Colonic mucosa (tissue), 4 donors: ENCODE results near the gene IRGC. TPM values are rescaled to one million over a fixed set of nuclear protein-coding genes. Genes with fewer than 3 reads are reported as not detected.

Source experiments
- DNase-seq: peaks from one replicate; pipeline ENCODE4 v3.0.0-alpha.2; 2020
- H3K27ac ChIP-seq: fragments of 200-600 bp; one replicate; pipeline ENCODE4 v1.8.0; 2021
- H3K27me3 ChIP-seq: fragments of 200-600 bp; one replicate; pipeline ENCODE4 v1.8.0; 2021
- H3K36me3 ChIP-seq: fragments of 200-600 bp; one replicate; pipeline ENCODE4 v1.8.0; 2021
- H3K4me1 ChIP-seq: fragments of 200-600 bp; one replicate; pipeline ENCODE4 v1.8.0; 2021; ENCODE audit warnings: mild to moderate bottlenecking
- H3K4me3 ChIP-seq: fragments of 200-600 bp; one replicate; pipeline ENCODE4 v1.8.0; 2021
- H3K9ac ChIP-seq, 2 donors: one replicate each; pipeline ENCODE4 v1.7.0; 2013; ENCODE audit warnings: control low read depth in 2 of 2, low read depth in 2 of 2, low read length in 2 of 2
- H3K9me3 ChIP-seq: fragments of 200-600 bp; one replicate; pipeline ENCODE4 v1.8.0; 2021
- CTCF ChIP-seq: fragments of 200-600 bp; IDR thresholded peaks from one replicate; pipeline ENCODE4 v1.8.0; 2022; ENCODE audit warnings: antibody characterized with exemption, mild to moderate bottlenecking
- intact Hi-C: fragments of 100-400 bp; cut with DNase I; formaldehyde crosslinking; loops from one replicate; pipeline ENCODE4 v1.14.1; 2022
- total RNA-seq, 2 donors: library from RNA; stranded (reverse); fragmentation: NEBNext Ultra II Directional in 1 of 2; extraction: Animal tissue kit (Norgen Biotek cat#: 25700) in 1 of 2; gene quantifications; one replicate each; pipeline ENCODE4 v1.2.1, GENCODE V29; 2021
- donor health status: healthy.
- donor health status: DM: no; HTN: no; CAD: no.
- donor health status: DM: no; HTN: no; CAD: no.

IRGC gene
- total RNA-seq, 2 donors from 2014 or later: not detected

GRCh38 chr19:43719378-43719868 is 3.5 kb downstream of the IRGC start:
- Histone ChIP-seq H3K27me3 (no peaks in the 10 kb centered on the region), H3K9ac (no peak overlapping the region), H3K4me1 (no peaks in the 10 kb centered on the region), H3K4me3 (no peak overlapping the region), H3K36me3 (no peaks in the 10 kb centered on the region), H3K9me3 (no peaks in the 10 kb centered on the region), H3K27ac (no peak overlapping the region)
- no peak for TF ChIP-seq CTCF
- no peak for DNase-seq
- intact Hi-C loops: no loop called here

- DNase-seq: no peak
- TF ChIP-seq CTCF: no peak
- intact Hi-C loops: no loop called here
- Histone ChIP-seq H3K9me3 (no peaks in the 10 kb centered on the region), H3K36me3 (no peaks in the 10 kb centered on the region), H3K9ac (no peak overlapping the region), H3K27me3 (no peaks in the 10 kb centered on the region), H3K4me1 (no peaks in the 10 kb centered on the region), H3K4me3 (no peak overlapping the region), H3K27ac (no peak overlapping the region)
Observed at GRCh38 chr19:43719918-43720317, 4.0 kb downstream of the IRGC start.

- Histone ChIP-seq H3K4me1 (no peaks in the 10 kb centered on the region), H3K27me3 (no peaks in the 10 kb centered on the region), H3K36me3 (no peaks in the 10 kb centered on the region), H3K4me3 (no peak overlapping the region), H3K9ac (no peak overlapping the region), H3K9me3 (no peaks in the 10 kb centered on the region), H3K27ac (no peak overlapping the region)
- intact Hi-C loops: no loop called here
- no peak for TF ChIP-seq CTCF
- no peak for DNase-seq
Observed at GRCh38 chr19:43720936-43721335, 5.1 kb downstream of the IRGC start.

GRCh38 chr19:43721469-43722048 is 5.7 kb downstream of the IRGC start:
- no peak overlapping the region for H3K9ac ChIP-seq
- DNase-seq: no peak
- TF ChIP-seq CTCF: no peak
- no peaks in the 10 kb centered on the region for H3K9me3 ChIP-seq
- no peaks in the 10 kb centered on the region for H3K36me3 ChIP-seq
- intact Hi-C loops: no loop called here
- no peak overlapping the region for H3K27ac ChIP-seq
- H3K4me1 ChIP-seq: no peaks in the 10 kb centered on the region
- no peak overlapping the region for H3K4me3 ChIP-seq
- H3K27me3 ChIP-seq: no peaks in the 10 kb centered on the region

- H3K36me3 ChIP-seq: no peaks in the 10 kb centered on the region
- H3K27me3 ChIP-seq: no peaks in the 10 kb centered on the region
- no peaks in the 10 kb centered on the region for H3K4me1 ChIP-seq
- intact Hi-C loops: no loop called here
- H3K9me3 ChIP-seq: no peaks in the 10 kb centered on the region
- DNase-seq: no peak
- H3K4me3 ChIP-seq: no peak overlapping the region
- no peak overlapping the region for H3K27ac ChIP-seq
- peak; percentile 30 for TF ChIP-seq CTCF
- no peak overlapping the region for H3K9ac ChIP-seq
Observed at GRCh38 chr19:43723588-43723987, 7.7 kb downstream of the IRGC start.
